Midbrain (tissue), 1 donor: ENCODE results near the gene RDH14.

Experiments used
- DNase-seq: peaks from one replicate; lab custom pipeline; 2025; lab: John Stamatoyannopoulos, UW

Gene RDH14

GRCh38 chr2:18566145-18566769 is 5.8 kb upstream of the RDH14 start:
- no peak for DNase-seq

- DNase-seq, result no peak
These were observed 288 bp upstream of the RDH14 start for GRCh38 chr2:18560797-18561085.

- DNase-seq, result no peak
These were observed 872 bp downstream of the RDH14 start for GRCh38 chr2:18559531-18560030.

- no peak for DNase-seq
These were observed 2.0 kb downstream of the RDH14 start for GRCh38 chr2:18558458-18558857.

GRCh38 chr2:18557121-18557520 is 3.3 kb downstream of the RDH14 start:
- no peak for DNase-seq

GRCh38 chr2:18552351-18553077 is 7.9 kb downstream of the RDH14 start:
- no peak for DNase-seq

GRCh38 chr2:18551623-18552022 is 8.8 kb downstream of the RDH14 start:
- DNase-seq, result no peak

GRCh38 chr2:18551169-18551568 is 9.3 kb downstream of the RDH14 start:
- DNase-seq, result no peak

- DNase-seq, result no peak
These were observed 10.0 kb downstream of the RDH14 start for GRCh38 chr2:18550433-18550832.

GRCh38 chr2:18549083-18549482 is 11.4 kb downstream of the RDH14 start:
- DNase-seq, result no peak

- no peak for DNase-seq
These were observed 11.8 kb downstream of the RDH14 start for GRCh38 chr2:18548621-18549020.

GRCh38 chr2:18546567-18546966 is 13.9 kb downstream of the RDH14 start:
- DNase-seq, result no peak

GRCh38 chr2:18545384-18545783 is 15.1 kb downstream of the RDH14 start:
- no peak for DNase-seq

GRCh38 chr2:18544171-18544570 is 16.3 kb downstream of the RDH14 start:
- no peak for DNase-seq

- no peak for DNase-seq
These were observed 19.6 kb downstream of the RDH14 start for GRCh38 chr2:18540872-18541271.

GRCh38 chr2:18536697-18537096 is 23.8 kb downstream of the RDH14 start:
- no peak for DNase-seq

GRCh38 chr2:18536100-18536499 is 24.4 kb downstream of the RDH14 start:
- no peak for DNase-seq

GRCh38 chr2:18531194-18531593 is 29.3 kb downstream of the RDH14 start:
- DNase-seq, result no peak

- no peak for DNase-seq
These were observed 32.6 kb downstream of the RDH14 start for GRCh38 chr2:18527822-18528221.

- no peak for DNase-seq
These were observed 33.1 kb downstream of the RDH14 start for GRCh38 chr2:18527326-18527725.

- DNase-seq, result no peak
These were observed 34.0 kb downstream of the RDH14 start for GRCh38 chr2:18526429-18526828.

GRCh38 chr2:18525852-18526251 is 34.6 kb downstream of the RDH14 start:
- no peak for DNase-seq

- no peak for DNase-seq
These were observed 35.2 kb downstream of the RDH14 start for GRCh38 chr2:18525236-18525635.
